GM18873 (cell line): ENCODE results near the gene POLR1C.
"Not testable (repeated sequence)": the region's sequence is repeated elsewhere in the genome, so short reads cannot be mapped to it uniquely, and the experiment has no call there.

Experiments
- ATAC-seq: cut with Tn5 transposase; IDR thresholded peaks from one replicate; pipeline ENCODE4 v1.9.1; 2021; ENCODE audit warnings: mild to moderate bottlenecking, moderate library complexity, moderate number of reproducible peaks; ENCODE audit not compliant: unreplicated experiment, low FRiP score

Gene POLR1C

GRCh38 chr6:43492673-43493072, 24.2 kb upstream of the POLR1C start:
- no peak for ATAC-seq

- no peak for ATAC-seq
Measured at GRCh38 chr6:43493230-43493629, 23.7 kb upstream of the POLR1C start.

- no peak for ATAC-seq
Measured at GRCh38 chr6:43493833-43494232, 23.1 kb upstream of the POLR1C start.

- ATAC-seq = no peak
Measured at GRCh38 chr6:43494321-43494720, 22.6 kb upstream of the POLR1C start.

- ATAC-seq = no peak
Measured at GRCh38 chr6:43494766-43495165, 22.1 kb upstream of the POLR1C start.

- no peak for ATAC-seq
Measured at GRCh38 chr6:43495409-43495941, 21.4 kb upstream of the POLR1C start.

- no peak for ATAC-seq
Measured at GRCh38 chr6:43496370-43497128, 20.3 kb upstream of the POLR1C start.

GRCh38 chr6:43497129-43497396, 19.8 kb upstream of the POLR1C start:
- ATAC-seq = no peak

GRCh38 chr6:43497689-43498088, 19.2 kb upstream of the POLR1C start:
- no peak for ATAC-seq

- not testable (repeated sequence) for ATAC-seq
Measured at GRCh38 chr6:43498291-43498690, 18.6 kb upstream of the POLR1C start.

- no peak for ATAC-seq
Measured at GRCh38 chr6:43499028-43499815, 17.7 kb upstream of the POLR1C start.

- ATAC-seq = no peak
Measured at GRCh38 chr6:43500921-43501320, 16.0 kb upstream of the POLR1C start.

- no peak for ATAC-seq
Measured at GRCh38 chr6:43502666-43503065, 14.2 kb upstream of the POLR1C start.

- ATAC-seq = no peak
Measured at GRCh38 chr6:43503443-43503842, 13.4 kb upstream of the POLR1C start.

GRCh38 chr6:43504756-43505593, 11.9 kb upstream of the POLR1C start:
- no peak for ATAC-seq

GRCh38 chr6:43505718-43506117, 11.2 kb upstream of the POLR1C start:
- no peak for ATAC-seq

GRCh38 chr6:43506171-43506570, 10.7 kb upstream of the POLR1C start:
- no peak for ATAC-seq

- ATAC-seq = no peak
Measured at GRCh38 chr6:43506667-43507471, 10.0 kb upstream of the POLR1C start.

- no peak for ATAC-seq
Measured at GRCh38 chr6:43508481-43509141, 8.3 kb upstream of the POLR1C start.
